ENCODE results near the gene BRAT1.

DNA sequence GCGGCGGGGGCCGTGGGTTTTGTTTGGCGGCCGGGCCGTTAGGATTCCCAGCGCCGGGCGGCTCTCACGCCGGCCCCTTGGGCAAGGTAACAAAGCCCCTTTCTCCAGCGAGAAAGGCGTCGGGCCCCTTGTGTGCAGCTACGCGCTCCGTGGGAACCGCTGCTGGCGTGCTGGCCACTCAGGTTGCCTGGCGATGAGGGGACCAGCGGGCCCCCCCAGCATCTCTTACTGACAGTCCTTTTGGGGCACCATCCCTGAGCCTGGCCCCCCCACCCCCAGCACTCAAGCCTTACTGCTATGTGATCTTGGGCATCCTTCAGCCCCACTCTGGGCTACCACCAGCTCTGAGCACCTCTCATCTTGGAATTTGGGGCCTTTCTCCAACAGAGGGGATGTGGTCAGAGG is 34.0 kb downstream of the BRAT1 start:
- TF ChIP-seq, protein P1, sequence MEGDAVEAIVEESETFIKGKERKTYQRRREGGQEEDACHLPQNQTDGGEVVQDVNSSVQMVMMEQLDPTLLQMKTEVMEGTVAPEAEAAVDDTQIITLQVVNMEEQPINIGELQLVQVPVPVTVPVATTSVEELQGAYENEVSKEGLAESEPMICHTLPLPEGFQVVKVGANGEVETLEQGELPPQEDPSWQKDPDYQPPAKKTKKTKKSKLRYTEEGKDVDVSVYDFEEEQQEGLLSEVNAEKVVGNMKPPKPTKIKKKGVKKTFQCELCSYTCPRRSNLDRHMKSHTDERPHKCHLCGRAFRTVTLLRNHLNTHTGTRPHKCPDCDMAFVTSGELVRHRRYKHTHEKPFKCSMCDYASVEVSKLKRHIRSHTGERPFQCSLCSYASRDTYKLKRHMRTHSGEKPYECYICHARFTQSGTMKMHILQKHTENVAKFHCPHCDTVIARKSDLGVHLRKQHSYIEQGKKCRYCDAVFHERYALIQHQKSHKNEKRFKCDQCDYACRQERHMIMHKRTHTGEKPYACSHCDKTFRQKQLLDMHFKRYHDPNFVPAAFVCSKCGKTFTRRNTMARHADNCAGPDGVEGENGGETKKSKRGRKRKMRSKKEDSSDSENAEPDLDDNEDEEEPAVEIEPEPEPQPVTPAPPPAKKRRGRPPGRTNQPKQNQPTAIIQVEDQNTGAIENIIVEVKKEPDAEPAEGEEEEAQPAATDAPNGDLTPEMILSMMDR (conservative IDR thresholded peaks at IDR 0.05), result no peak
- TF ChIP-seq EZH2 (IDR thresholded peaks at IDR 0.05; ENCODE audit: low read depth), result no peak
